ENCODE data around the gene CRTAC1. TPM values are rescaled to one million over a fixed set of nuclear protein-coding genes. Genes with fewer than 3 reads are reported as not detected.

Gene CRTAC1
- total RNA-seq, 1 experiment from 2014 or later: not detected

DNA sequence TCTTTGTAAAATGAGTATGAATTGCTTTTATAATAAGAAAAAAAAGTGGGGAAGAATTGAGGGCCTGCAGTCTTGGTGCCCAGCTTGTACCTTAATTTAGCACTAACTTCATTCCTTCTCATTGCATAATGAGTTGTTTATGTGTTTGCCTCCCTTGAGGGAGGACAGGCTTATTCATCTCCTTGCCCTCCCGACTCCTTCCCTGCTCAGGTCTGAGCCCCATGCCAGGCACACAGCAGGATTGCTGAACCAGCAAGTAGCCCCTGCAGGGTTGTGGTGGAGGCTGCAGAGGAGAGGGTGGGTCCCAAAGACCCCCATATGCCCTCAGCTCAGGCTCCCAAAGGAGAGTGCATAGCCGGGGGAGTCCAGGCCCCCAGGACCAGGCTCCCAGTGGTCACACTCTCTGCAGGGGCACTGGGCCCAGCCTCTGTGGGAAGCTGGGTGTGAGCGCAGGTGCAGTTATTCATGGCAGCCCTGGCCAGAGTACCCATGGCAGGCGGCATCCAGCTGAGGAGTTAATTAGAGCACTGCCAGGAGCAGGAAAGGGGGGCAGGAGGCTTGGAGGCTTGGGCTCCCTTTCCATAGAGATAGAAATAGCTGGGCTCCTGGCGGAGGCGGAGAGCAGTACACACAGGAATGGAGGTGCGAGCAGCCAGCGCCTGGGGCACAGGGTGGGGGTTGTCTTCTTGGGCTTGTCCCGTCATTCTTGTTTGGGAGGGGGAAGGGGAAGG lies 208.9 kb downstream of the CRTAC1 start:
- ChIA-PET CTCF (no interaction called here), POLR2A (ENCODE audit: low non-redundant PET) (no interaction called here)
- no peak for DNase-seq (ENCODE audit: low spot score)
- no peaks in the 10 kb centered on the region for H3K4me1 ChIP-seq (ENCODE audit: insufficient read depth, low read length, poor library complexity, severe bottlenecking)
- BruUV-seq (replicated peaks): no TSS peak
- no peaks in the 10 kb centered on the region for H3K9me3 ChIP-seq (ENCODE audit: low read depth, low read length, poor library complexity, severe bottlenecking)
- TF ChIP-seq EZH2 (IDR thresholded peaks at IDR 0.05; ENCODE audit: borderline replicate concordance, low read depth, low read length, poor library complexity, severe bottlenecking): no peak
- TF ChIP-seq, protein P1, sequence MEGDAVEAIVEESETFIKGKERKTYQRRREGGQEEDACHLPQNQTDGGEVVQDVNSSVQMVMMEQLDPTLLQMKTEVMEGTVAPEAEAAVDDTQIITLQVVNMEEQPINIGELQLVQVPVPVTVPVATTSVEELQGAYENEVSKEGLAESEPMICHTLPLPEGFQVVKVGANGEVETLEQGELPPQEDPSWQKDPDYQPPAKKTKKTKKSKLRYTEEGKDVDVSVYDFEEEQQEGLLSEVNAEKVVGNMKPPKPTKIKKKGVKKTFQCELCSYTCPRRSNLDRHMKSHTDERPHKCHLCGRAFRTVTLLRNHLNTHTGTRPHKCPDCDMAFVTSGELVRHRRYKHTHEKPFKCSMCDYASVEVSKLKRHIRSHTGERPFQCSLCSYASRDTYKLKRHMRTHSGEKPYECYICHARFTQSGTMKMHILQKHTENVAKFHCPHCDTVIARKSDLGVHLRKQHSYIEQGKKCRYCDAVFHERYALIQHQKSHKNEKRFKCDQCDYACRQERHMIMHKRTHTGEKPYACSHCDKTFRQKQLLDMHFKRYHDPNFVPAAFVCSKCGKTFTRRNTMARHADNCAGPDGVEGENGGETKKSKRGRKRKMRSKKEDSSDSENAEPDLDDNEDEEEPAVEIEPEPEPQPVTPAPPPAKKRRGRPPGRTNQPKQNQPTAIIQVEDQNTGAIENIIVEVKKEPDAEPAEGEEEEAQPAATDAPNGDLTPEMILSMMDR (conservative IDR thresholded peaks at IDR 0.05; ENCODE audit: low read depth, low read length): no peak
- no peaks in the 10 kb centered on the region for H3K27me3 ChIP-seq (replicated peaks; ENCODE audit: insufficient read depth, low read depth, low read length, poor library complexity)
- no peaks in the 10 kb centered on the region for H3K36me3 ChIP-seq (ENCODE audit: insufficient read depth, low read length, poor library complexity, severe bottlenecking)
- intact Hi-C loops (cut with micrococcal nuclease; ENCODE audit: unreplicated experiment): no loop called here
- H3K27ac ChIP-seq (ENCODE audit: low read depth, low read length, poor library complexity, severe bottlenecking): no peak overlapping the region
- no peak overlapping the region for H3K4me3 ChIP-seq (ENCODE audit: low read depth, low read length, poor library complexity, severe bottlenecking)

DNA sequence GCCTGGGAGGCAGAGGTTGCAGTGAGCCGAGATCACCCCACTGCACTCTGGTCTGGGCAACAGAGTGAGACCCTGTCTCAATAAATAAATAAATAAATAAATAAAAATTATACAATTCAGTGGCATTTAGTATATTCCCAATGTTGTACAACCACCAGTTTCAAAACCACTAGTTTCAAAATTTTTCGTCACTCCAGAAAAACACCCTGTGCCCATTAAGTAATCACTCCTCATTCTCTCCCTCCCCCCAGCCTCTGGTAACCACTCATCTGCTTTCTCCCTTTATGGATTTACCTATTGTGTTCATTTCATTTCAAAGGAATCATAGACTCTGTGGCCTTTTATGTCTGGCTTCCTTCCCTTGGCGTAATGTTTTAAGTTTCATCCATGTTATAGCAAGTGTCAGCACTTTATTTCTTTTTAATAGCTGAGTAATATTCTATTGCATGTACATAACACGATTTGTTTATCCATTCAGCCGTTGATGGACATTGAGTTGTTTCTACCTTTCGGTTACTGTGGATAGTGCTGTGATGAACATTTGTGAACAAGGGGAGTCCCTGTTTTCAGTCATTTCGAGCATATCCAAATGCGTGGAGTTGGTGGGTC lies 210.2 kb downstream of the CRTAC1 start:
- Histone ChIP-seq H3K4me1 (ENCODE audit: insufficient read depth, low read length, poor library complexity, severe bottlenecking) (no peaks in the 10 kb centered on the region), H3K27me3 (replicated peaks; ENCODE audit: insufficient read depth, low read depth, low read length, poor library complexity) (no peaks in the 10 kb centered on the region), H3K27ac (ENCODE audit: low read depth, low read length, poor library complexity, severe bottlenecking) (no peak overlapping the region), H3K9me3 (ENCODE audit: low read depth, low read length, poor library complexity, severe bottlenecking) (no peaks in the 10 kb centered on the region), H3K4me3 (ENCODE audit: low read depth, low read length, poor library complexity, severe bottlenecking) (no peak overlapping the region), H3K36me3 (ENCODE audit: insufficient read depth, low read length, poor library complexity, severe bottlenecking) (no peaks in the 10 kb centered on the region)
- ChIA-PET POLR2A (ENCODE audit: low non-redundant PET) (no interaction called here), CTCF (no interaction called here)
- no TSS peak for BruUV-seq (replicated peaks)
- TF ChIP-seq EZH2 (IDR thresholded peaks at IDR 0.05; ENCODE audit: borderline replicate concordance, low read depth, low read length, poor library complexity, severe bottlenecking): no peak
- TF ChIP-seq, protein P1 (conservative IDR thresholded peaks at IDR 0.05; ENCODE audit: low read depth, low read length): no peak
- DNase-seq (ENCODE audit: low spot score): no peak
- intact Hi-C loops (cut with micrococcal nuclease; ENCODE audit: unreplicated experiment): no loop called here

DNA sequence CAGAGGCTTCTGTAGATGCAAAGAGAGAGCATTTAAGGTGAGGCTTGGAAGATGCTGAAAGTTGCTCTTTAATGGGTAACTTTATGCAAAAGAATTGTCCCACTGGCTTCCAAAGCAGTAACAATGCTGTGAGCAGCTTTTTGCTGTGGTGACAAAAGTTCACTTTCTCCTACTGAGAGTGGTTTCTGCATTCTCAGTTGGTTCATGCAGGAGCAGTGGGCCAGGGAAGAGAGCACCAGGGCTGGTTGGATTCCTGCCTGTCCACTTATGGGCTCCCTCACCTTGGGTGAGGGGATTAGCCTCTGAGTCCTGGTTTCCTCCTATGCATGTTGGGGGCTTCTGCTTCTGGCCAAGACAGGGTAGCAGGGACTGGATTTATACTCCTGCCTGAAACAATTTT lies 211.8 kb downstream of the CRTAC1 start:
- Histone ChIP-seq H3K27ac (ENCODE audit: low read depth, low read length, poor library complexity, severe bottlenecking) (no peak overlapping the region), H3K27me3 (replicated peaks; ENCODE audit: insufficient read depth, low read depth, low read length, poor library complexity) (no peaks in the 10 kb centered on the region), H3K36me3 (ENCODE audit: insufficient read depth, low read length, poor library complexity, severe bottlenecking) (no peaks in the 10 kb centered on the region), H3K4me3 (ENCODE audit: low read depth, low read length, poor library complexity, severe bottlenecking) (no peak overlapping the region), H3K4me1 (ENCODE audit: insufficient read depth, low read length, poor library complexity, severe bottlenecking) (no peaks in the 10 kb centered on the region), H3K9me3 (ENCODE audit: low read depth, low read length, poor library complexity, severe bottlenecking) (no peaks in the 10 kb centered on the region)
- no TSS peak for BruUV-seq (replicated peaks)
- intact Hi-C loops (cut with micrococcal nuclease; ENCODE audit: unreplicated experiment): no loop called here
- ChIA-PET CTCF (no interaction called here), POLR2A (ENCODE audit: low non-redundant PET) (no interaction called here)
- TF ChIP-seq EZH2 (IDR thresholded peaks at IDR 0.05; ENCODE audit: borderline replicate concordance, low read depth, low read length, poor library complexity, severe bottlenecking): no peak
- TF ChIP-seq, protein P1 (conservative IDR thresholded peaks at IDR 0.05; ENCODE audit: low read depth, low read length): no peak
- DNase-seq (ENCODE audit: low spot score): no peak
